Tibial artery (tissue), 4 donors: Measurements from ENCODE around the gene CTNNA3.

Experiments
- DNase-seq, 2 donors: peaks; one replicate each; pipeline ENCODE4 v3.0.0-alpha.2; 2019
- H3K27ac ChIP-seq, 2 donors: fragments of 200-600 bp; sonication (generic) in 1 of 2; 1 replicate in 1 of 2; 2 replicates in 1 of 2; pipeline ENCODE4 v1.5.1; 2018 to 2019; ENCODE audit warnings: mild to moderate bottlenecking in 1 of 2
- H3K27me3 ChIP-seq, 2 donors: fragments of 200-600 bp; sonication (generic) in 1 of 2; one replicate each; pipeline versions ENCODE4 v1.5.1 to v1.6.0; 2016 to 2019
- H3K36me3 ChIP-seq, 3 donors: fragments of 200-600 bp; sonication (generic) in 2 of 3; one replicate each; pipeline ENCODE4 v1.5.1; 2016 to 2019; ENCODE audit warnings: mild to moderate bottlenecking in 2 of 3
- H3K4me1 ChIP-seq, 4 donors: fragments of 200-600 bp; sonication (generic) in 2 of 4; 1 replicate in 3 of 4; 2 replicates in 1 of 4; pipeline ENCODE4 v1.5.1; 2016 to 2019
- H3K4me3 ChIP-seq, 2 donors: fragments of 200-600 bp; sonication (generic) in 1 of 2; 1 replicate in 1 of 2; 2 replicates in 1 of 2; pipeline ENCODE4 v1.5.1; 2018 to 2019; ENCODE audit warnings: mild to moderate bottlenecking in 2 of 2
- H3K9me3 ChIP-seq, 3 donors: fragments of 200-600 bp; sonication (generic) in 1 of 3; one replicate each; pipeline ENCODE4 v1.5.1; 2016 to 2019
- CTCF ChIP-seq, 2 experiments: fragments of 200-600 bp in 1 of 2; fragments of 450-650 bp in 1 of 2; IDR thresholded peaks; one replicate each; pipeline ENCODE4 v1.5.1; 2017 to 2019; ENCODE audit warnings: antibody characterized with exemption in 2 of 2, mild to moderate bottlenecking in 1 of 2, moderate library complexity in 1 of 2
- intact Hi-C: fragments of 100-400 bp; cut with DNase I; formaldehyde crosslinking; loops from one replicate; pipeline ENCODE4 v1.15.0; 2023; ENCODE audit warnings: low total_unique reads

CTNNA3 gene

GRCh38 chr10:66782776-66783175 is 913.2 kb downstream of the CTNNA3 start:
- no peak for TF ChIP-seq CTCF (IDR thresholded peaks at IDR 0.05)
- Histone ChIP-seq H3K4me3 (no peak overlapping the region), H3K27ac (no peak overlapping the region), H3K9me3 (no peaks in the 10 kb centered on the region), H3K36me3 (no peaks in the 10 kb centered on the region), H3K27me3 (no peaks in the 10 kb centered on the region), H3K4me1 (no peaks in the 10 kb centered on the region)
- intact Hi-C loops = no loop called here
- no peak for DNase-seq

DNA sequence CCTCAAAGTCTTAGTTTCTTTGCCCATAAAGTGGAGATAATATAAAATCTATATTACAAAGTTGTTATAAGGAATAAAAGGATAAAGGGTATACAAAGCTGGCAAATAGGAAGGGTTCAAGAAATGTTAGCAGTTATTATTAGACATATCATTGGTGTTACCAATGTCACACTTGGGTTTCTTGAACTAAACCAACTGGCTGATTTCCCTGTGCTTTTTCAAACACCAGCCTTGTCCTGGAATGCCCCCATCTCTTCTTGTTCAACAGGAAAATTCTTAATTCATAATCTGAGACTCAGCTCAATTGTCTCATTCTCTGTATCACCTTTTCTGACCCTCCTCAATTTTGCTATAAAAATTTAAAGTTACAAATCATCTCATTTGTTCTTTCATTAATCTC is 913.9 kb downstream of the CTNNA3 start:
- intact Hi-C loops = no loop called here
- H3K4me1 ChIP-seq = no peaks in the 10 kb centered on the region

DNA sequence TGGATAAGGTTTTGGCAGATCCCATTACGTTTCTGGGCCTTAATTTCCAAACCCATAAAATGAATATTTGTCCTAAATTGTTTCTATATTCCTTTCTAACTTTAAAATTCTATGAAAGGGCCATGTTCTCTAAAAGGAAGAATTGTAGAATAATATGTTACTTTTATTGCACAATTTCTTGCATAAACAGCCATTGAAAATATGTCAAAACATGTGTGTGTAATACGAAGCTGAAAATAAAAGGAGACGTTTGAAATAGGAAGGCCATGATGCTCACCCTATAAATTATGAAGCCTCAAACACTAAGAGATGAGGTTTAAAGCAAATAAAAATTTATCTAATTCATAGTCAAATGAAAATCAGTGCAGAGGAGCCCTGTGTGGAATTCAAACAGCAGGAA is 915.2 kb downstream of the CTNNA3 start:
- Histone ChIP-seq H3K27ac (no peak overlapping the region), H3K4me1 (no peaks in the 10 kb centered on the region)

More for the DNA sequence above, 913.9 kb downstream of the CTNNA3 start:
- Histone ChIP-seq H3K9me3 (no peaks in the 10 kb centered on the region), H3K27me3 (no peaks in the 10 kb centered on the region), H3K27ac (no peak overlapping the region), H3K36me3 (no peaks in the 10 kb centered on the region), H3K4me3 (no peak overlapping the region)
- DNase-seq = no peak
- TF ChIP-seq CTCF (IDR thresholded peaks at IDR 0.05) = no peak

GRCh38 chr10:66778351-66778750 is 917.6 kb downstream of the CTNNA3 start:
- no peak for DNase-seq
- H3K27me3 ChIP-seq = no peaks in the 10 kb centered on the region
- no peaks in the 10 kb centered on the region for H3K4me1 ChIP-seq
- H3K9me3 ChIP-seq = no peaks in the 10 kb centered on the region
- H3K27ac ChIP-seq = no peak overlapping the region
- intact Hi-C loops = no loop called here
- H3K4me3 ChIP-seq = no peak overlapping the region
- H3K36me3 ChIP-seq = no peaks in the 10 kb centered on the region
- no peak for TF ChIP-seq CTCF (IDR thresholded peaks at IDR 0.05)

More for the DNA sequence above, 915.2 kb downstream of the CTNNA3 start:
- H3K4me3 ChIP-seq = no peak overlapping the region
- H3K36me3 ChIP-seq = no peaks in the 10 kb centered on the region
- no peaks in the 10 kb centered on the region for H3K27me3 ChIP-seq
- no peak for TF ChIP-seq CTCF (IDR thresholded peaks at IDR 0.05)
- H3K9me3 ChIP-seq = no peaks in the 10 kb centered on the region
- DNase-seq = no peak
- intact Hi-C loops = no loop called here

GRCh38 chr10:66777665-66778064 is 918.3 kb downstream of the CTNNA3 start:
- intact Hi-C loops = no loop called here
- H3K9me3 ChIP-seq = no peaks in the 10 kb centered on the region
- H3K4me1 ChIP-seq = no peaks in the 10 kb centered on the region
- H3K27ac ChIP-seq = no peak overlapping the region
- H3K27me3 ChIP-seq = no peaks in the 10 kb centered on the region
- DNase-seq = no peak
- no peaks in the 10 kb centered on the region for H3K36me3 ChIP-seq
- H3K4me3 ChIP-seq = no peak overlapping the region
- TF ChIP-seq CTCF (IDR thresholded peaks at IDR 0.05) = no peak

GRCh38 chr10:66773472-66773817 is 922.5 kb downstream of the CTNNA3 start:
- Histone ChIP-seq H3K4me3 (no peak overlapping the region), H3K27me3 (no peaks in the 10 kb centered on the region), H3K36me3 (no peaks in the 10 kb centered on the region), H3K27ac (no peak overlapping the region), H3K9me3 (no peaks in the 10 kb centered on the region), H3K4me1 (no peaks in the 10 kb centered on the region)
- intact Hi-C loops = no loop called here
- TF ChIP-seq CTCF (IDR thresholded peaks at IDR 0.05) = no peak
- no peak for DNase-seq
